Endometrium (tissue), 2 donors: Measurements from ENCODE around the gene KAT6B.

Source experiments
- FAIRE-seq: peaks from 2 replicates; lab custom pipeline; 2012; peaks lifted over from hg19 to GRCh38; lab: Jason Lieb, UNC
- donor health status: control.
- donor health status: control.

The KAT6B gene

DNA sequence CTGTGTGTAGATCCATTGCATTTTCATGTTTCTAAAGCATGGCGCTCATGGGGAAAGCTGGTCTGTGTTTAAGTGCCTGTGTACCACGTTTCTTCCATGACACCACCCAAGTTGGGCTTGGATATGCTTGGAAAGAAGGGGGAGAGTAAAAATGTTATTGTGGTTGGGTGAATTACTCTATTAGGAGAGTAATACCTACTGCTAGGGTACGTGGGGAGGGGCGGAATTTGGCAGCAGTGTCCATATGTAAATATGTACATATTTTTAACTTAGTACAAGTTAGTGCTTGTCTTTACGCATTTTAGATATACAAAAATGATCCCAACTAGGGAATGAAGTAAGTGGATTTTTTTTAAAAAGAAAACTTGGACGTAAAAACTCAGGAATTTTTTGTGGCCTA lies 242.1 kb downstream of the KAT6B start:
- FAIRE-seq = no peak

DNA sequence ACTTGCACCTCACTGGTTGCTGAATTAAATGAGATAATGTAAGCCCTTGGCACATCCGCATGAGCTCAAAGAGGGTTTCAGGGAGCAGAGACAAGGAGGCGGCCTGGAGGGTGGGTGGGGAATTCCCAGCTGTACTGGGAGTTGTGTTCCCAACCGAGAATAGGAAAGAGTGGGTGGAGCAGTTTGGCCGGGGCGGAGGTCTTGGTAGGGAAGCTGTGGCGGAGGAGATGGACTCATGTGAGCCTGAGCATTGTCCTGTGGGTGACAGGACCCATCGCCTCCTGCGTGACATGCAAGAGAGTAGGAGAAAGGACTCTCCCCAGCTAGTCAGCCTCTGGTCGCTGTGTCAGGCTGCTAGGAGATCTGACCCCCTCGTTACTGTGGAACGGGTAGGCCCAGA lies 244.1 kb downstream of the KAT6B start:
- FAIRE-seq = no peak

DNA sequence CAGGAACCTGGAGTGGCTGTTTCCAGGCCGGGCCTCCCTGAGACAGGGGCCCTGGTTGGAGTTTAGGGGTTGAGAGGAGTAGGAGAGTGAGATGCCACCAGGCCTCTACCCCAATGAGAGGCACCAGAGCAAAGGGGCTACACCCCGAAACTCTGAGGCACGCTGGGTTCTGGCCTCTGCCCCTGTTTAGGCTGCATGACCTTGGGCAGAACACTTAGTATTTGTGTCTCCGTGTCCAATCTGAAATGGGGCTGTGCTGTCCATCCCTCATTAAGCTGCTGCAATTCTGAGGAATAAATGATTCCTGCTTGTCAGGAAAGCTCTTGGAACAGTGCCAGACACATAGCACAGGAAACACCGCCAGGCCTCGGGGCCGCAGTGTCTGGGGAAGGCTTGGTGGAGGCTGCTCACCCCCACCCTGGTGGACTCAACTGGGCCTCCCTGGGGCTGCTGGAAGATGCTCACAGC lies 244.6 kb downstream of the KAT6B start:
- FAIRE-seq = no peak

DNA sequence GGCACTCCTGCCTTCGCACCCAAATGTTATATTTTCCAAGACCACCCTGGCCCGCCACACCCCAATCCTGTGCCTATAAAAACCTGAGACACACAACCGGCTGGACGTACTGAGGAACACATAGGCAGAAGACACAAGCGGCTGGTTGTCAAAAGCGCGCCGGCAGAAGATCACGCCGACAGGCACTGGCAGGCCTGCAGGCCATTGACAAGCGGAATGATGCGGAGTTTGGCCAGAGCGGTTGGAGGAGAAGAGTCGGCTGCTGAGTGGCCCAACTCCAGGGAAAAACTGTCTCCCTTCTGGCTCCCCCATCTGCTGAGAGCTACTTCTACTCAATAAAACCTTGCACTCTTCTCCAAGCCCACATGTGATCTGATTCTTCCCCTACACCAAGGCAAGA lies 245.4 kb downstream of the KAT6B start:
- no peak for FAIRE-seq

DNA sequence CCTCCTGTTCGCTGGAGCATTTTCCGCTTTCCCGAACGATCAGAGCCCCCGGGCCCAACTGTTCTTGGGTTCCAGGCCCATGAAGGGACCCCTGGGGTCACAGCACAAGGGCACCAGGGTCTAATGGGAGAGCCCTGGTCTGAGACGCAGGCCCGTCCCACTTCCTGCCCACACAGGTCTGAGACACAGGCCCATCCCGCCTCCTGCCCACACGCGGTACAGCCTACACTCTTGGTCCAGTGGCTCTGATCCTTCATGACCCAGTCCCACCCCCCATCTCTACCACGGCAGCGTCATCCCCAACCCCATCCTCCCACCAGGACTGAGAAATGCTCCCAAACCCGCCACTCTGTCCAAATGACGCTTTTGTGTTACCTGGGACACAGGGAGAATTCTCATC lies 246.3 kb downstream of the KAT6B start:
- FAIRE-seq = no peak

DNA sequence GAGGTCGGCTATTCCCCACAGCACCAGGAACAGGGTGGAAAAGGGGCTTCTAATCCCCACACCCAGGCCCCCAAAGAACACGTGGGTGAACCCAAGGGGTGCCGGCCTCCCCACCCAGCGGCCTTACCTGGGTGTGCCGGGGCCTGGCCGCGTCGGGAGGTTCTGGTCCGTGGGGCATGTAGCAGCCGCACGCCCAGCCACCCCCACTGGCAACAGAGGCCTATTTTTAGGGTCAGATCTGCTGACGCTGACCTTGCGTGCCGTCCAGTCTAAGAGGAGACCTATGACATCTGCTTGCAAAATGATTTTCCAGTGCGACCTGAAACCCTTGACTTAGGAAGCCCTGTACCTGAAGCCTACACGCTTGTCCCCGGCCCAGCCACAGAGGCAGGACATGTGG lies 247.0 kb downstream of the KAT6B start:
- FAIRE-seq = no peak

DNA sequence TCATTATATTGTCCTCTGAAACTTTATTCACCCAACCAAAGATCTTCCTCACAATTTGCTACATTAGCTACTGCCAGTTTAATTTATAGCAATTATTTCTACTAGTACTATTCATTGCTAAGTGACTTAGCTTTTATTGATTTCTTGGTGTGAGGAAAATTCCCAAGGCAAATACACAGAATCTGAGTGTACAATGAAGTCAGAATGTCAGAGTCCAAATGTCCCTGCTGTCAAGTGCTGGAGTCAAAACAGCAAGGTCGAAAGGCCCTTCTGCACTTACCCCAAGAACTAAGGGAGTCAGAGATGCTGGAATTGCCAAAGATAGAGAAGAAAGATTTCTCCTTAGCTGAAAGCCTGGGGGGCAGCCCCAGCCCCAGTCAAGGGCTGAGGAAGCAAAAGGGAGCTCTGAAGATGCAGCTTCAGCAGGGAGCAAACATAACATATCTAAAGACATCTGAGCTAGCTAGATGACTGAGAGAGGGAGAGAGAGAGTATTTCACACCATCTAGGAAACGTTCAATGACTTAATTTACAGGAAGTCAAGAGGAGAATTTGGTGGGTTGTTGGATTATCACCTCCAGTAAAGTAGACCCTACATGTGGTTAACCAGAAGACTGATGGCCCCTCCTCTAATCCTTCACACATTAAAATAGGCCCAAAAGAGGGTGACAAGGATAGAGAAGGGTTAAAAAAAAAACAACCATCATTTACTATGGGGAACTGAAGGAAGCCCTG lies 248.5 kb downstream of the KAT6B start:
- no peak for FAIRE-seq

DNA sequence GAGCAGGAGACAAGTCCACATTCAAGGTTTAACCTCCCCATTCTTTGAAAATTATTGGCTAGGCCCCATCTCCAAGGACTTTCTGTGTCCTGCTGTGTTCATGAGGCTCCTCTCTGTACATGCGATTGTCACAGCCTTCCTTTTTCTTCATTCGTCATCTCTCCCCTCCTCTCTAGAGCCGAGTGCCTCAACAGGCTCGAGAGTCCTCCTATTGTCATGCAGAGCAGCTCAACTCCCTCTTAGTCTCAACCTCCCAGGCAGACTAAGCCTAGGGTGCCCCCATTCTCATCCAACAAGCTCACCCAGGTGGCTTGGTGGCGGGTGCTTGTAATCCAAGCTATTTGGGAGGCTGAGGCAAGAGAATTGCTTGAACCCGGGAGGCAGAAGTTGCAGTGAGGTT lies 249.9 kb downstream of the KAT6B start:
- FAIRE-seq = no peak

DNA sequence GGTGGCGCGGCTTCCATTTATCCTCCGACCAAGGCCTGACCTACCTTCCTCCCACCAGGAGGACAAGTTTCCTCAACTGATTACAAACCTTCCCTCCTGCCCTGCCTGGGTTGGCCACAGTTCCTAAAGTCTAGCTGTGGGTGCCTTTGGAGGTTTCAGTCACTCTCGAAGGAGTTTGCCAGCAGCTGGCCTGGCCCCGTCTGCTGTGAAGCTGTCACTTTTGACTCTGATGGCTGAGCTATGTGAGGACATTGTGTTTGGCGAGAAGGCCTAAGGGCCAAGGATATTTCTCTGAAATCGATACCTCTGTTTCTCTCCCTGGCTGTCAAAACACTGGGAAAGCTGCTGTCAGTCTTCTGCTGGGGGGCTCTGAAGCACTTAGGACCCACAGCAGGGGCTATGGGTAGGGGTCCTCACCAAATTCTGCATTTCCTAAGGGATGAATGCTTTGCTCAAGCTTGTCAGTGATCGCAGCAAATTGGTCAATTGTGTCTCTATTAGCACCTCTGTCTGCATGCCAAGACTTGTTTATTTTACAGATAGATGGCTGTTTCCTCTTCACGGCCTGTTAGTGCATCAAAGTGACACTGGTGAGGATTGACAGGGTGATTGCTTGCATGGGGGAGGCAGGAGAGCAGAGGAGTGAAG lies 253.2 kb downstream of the KAT6B start:
- no peak for FAIRE-seq

DNA sequence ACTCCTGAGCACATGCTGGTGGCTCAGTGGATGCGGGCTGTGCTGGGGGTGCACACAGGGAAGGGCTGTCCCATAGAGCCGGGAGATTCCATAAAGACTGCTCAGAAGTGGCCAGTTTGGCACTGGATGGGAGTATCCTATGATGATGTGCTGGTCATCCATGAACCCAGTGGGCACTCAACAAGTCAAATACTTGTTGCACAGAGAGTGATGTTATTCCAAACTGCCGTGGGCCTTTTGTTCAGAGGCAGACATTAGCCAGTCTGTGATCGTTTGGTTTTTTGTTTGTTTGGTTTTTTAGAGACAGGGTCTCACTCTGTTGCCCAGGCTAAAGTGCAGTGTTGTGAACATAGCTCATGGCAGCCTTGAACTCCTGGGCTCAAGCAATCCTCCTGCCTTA lies 254.2 kb downstream of the KAT6B start:
- FAIRE-seq = no peak

DNA sequence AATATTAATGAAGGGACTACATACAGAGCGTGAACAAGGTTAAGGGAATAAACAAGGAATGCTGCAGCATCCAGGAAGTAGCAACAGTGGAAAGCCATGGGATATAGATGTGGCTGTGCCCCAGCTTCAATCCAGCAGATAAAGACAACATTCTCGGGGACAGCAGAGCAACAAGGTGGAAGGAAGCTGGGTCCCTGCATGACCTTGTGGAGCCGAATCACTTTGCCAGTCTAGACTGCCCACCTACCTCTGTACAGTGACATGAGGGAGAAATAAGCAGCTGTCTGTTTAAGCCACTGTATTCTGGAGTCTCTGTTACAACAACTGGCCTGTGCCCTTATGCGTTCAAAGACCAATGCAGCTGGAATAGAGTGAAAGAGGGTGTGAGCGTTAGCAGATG lies 255.0 kb downstream of the KAT6B start:
- FAIRE-seq = no peak
